ENCODE measurements around the gene SYT2. TPM values are rescaled to one million over a fixed set of nuclear protein-coding genes. Genes with fewer than 3 reads are reported as not detected.

The SYT2 gene
- total and polyA plus RNA-seq, 10 of the 15 experiments (the other 5 are each of a cell fraction or from before 2014, with no cell fraction given), result not detected

DNA sequence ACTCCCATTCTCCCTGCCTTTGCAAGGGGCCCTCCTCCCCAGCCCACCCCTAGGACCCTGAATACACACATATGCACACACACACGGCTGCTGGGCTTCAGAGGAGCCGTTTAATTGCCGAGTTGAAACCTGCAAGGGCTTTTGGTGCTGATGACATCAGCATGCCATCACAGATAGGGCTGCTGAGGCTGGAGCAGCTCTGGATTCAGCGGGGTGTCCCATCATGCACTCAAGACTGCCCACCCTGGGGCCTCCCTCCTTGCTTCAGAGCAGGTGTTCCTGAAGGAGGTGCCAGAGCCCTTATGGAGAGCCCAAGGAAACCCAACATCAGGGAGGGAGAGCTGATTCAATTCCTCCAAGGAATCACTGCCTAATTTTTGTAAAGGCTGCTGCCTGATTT, 5.7 kb downstream of the SYT2 start:
- SMC1A ChIA-PET (ENCODE audit: uncharacterized antibody, unreplicated experiment), result interaction anchor here (0.8 kb wide), 1 partner anchor 290 kb away, joined by 3 read pairs; no protein-coding TSS in a partner anchor
- ATAC-seq (no peak; the same call in 1 of the 3 replicates), DNase-seq (ENCODE audit: low read depth, low spot score) (no peak), FAIRE-seq (no peak)
- peaks cover 8 to 15% of the 10 kb centered on the region in 2 experiments for H3K27me3 ChIP-seq (replicated peaks in 1 of 2; ENCODE audit: control insufficient read depth in 2 of 2, insufficient read depth in 2 of 2, low read length in 1 of 2)
- no peak overlapping the region for H3K4me3 ChIP-seq
- WGBS (ENCODE audit: insufficient coverage, insufficient replicate concordance, low lambda C conversion rate, missing lambda C conversion rate), result 2% methylated on average over 4 of the region's 4 CpGs
- RAD21 ChIA-PET (ENCODE audit: unreplicated experiment), result interaction anchor here (0.5 to 1.7 kb wide), 2 partner anchors 86 to 556 kb away, joined by 3 to 4 read pairs; no protein-coding TSS in a partner anchor
- POLR2A ChIA-PET, result no interaction called here
- no peaks in the 10 kb centered on the region for H4K20me1 ChIP-seq (ENCODE audit: control insufficient read depth, insufficient read depth)
- H3K9me3 ChIP-seq (replicated peaks; ENCODE audit: control insufficient read depth, insufficient read depth, low read length), result no peaks in the 10 kb centered on the region
- no peaks in the 10 kb centered on the region for H3K36me3 ChIP-seq (ENCODE audit: control insufficient read depth in 2 of 2, insufficient read depth in 2 of 2, low read length in 1 of 2)
- H3K79me2 ChIP-seq (ENCODE audit: control insufficient read depth, insufficient read depth, low read length), result no peaks in the 10 kb centered on the region
- H3K9ac ChIP-seq (ENCODE audit: control insufficient read depth, insufficient read depth, low read length), result no peak overlapping the region
- no peaks in the 10 kb centered on the region for H3K4me1 ChIP-seq (ENCODE audit: control insufficient read depth, insufficient read depth, low read length)
- CTCF ChIA-PET, result no interaction called here
- H3K27ac ChIP-seq (ENCODE audit: control insufficient read depth, insufficient read depth), result no peak overlapping the region
- intact Hi-C loops (cut with micrococcal nuclease; ENCODE audit: unreplicated experiment), result no loop called here
- in situ Hi-C loops (cut with MboI), result no loop called here
- no peak overlapping the region for H2AFZ ChIP-seq (ENCODE audit: control insufficient read depth, low read depth, low read length)
- no peak overlapping the region for H3K4me2 ChIP-seq (ENCODE audit: control insufficient read depth, insufficient read depth)
- BruUV-seq (replicated peaks), result no TSS peak
- TF ChIP-seq ZNF384 (IDR thresholded peaks at IDR 0.05; ENCODE audit: borderline replicate concordance, low read depth, low read length), result no peak
- TF ChIP-seq ASH2L (IDR thresholded peaks at IDR 0.05; ENCODE audit: borderline replicate concordance, low read depth), result no peak
- TF ChIP-seq, protein P1, sequence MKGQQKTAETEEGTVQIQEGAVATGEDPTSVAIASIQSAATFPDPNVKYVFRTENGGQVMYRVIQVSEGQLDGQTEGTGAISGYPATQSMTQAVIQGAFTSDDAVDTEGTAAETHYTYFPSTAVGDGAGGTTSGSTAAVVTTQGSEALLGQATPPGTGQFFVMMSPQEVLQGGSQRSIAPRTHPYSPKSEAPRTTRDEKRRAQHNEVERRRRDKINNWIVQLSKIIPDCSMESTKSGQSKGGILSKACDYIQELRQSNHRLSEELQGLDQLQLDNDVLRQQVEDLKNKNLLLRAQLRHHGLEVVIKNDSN (IDR thresholded peaks at IDR 0.05; ENCODE audit: borderline replicate concordance, extremely low read length, insufficient read depth, low read depth, low read length), result no peak
- no peak for TF ChIP-seq JUNB (IDR thresholded peaks at IDR 0.05)
- TF ChIP-seq, protein P2, sequence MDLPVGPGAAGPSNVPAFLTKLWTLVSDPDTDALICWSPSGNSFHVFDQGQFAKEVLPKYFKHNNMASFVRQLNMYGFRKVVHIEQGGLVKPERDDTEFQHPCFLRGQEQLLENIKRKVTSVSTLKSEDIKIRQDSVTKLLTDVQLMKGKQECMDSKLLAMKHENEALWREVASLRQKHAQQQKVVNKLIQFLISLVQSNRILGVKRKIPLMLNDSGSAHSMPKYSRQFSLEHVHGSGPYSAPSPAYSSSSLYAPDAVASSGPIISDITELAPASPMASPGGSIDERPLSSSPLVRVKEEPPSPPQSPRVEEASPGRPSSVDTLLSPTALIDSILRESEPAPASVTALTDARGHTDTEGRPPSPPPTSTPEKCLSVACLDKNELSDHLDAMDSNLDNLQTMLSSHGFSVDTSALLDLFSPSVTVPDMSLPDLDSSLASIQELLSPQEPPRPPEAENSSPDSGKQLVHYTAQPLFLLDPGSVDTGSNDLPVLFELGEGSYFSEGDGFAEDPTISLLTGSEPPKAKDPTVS (IDR thresholded peaks at IDR 0.05; ENCODE audit: low read depth, low read length), result no peak
- no peak for TF ChIP-seq RCOR1 (conservative IDR thresholded peaks at IDR 0.05; ENCODE audit: low read depth, low read length)
